Measurements from ENCODE around the gene SULT4A1.

DNA sequence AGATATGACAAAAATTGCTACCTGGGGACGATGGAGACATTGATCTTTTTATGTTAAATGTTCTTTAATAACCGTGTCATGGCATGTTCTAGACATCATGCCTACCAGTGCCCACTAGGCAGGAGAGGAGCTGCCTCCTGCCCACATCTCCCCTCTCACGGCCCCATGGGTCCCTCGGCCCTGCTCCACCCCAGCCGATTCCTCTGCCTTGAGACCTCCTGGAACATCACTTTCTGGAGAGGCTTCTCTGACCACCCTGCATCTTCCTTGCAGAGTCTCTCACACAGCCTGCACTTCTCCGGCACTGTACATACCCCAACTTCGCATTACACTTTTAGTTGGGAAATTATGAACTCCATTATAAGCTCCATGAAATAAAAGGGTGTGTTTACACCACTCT is 67.0 kb downstream of the SULT4A1 start:
- TF ChIP-seq POLR2A (IDR thresholded peaks at IDR 0.05; ENCODE audit: low read length) (no peak), GATA1 (IDR thresholded peaks at IDR 0.05; ENCODE audit: low read depth, low read length) (no peak)

Measured in erythroblast (primary cell).